Activated CD4-positive, alpha-beta T cell treated with anti-CD3 and anti-CD28 coated beads, Interleukin-2, amount 50 U/mL, for 16 hours (primary cell): ENCODE data around the gene SART1.

Experiments used
- DNase-seq: peaks from one replicate; pipeline ENCODE4 v3.0.0-alpha.2; 2020

SART1 gene

GRCh38 chr11:65961267-65962140 is at the start of gene SART1:
Gene SART1 (plus strand): TSS chr11:65961734. CDS start chr11:65961781, 47 bp downstream.
- peak; percentile 99 for DNase-seq

GRCh38 chr11:65912845-65913244 is 48.7 kb upstream of the SART1 start:
- no peak for DNase-seq

- DNase-seq: no peak
Measured at GRCh38 chr11:65915101-65915820, 46.3 kb upstream of the SART1 start.

GRCh38 chr11:65915821-65916251 is 45.7 kb upstream of the SART1 start:
- DNase-seq: no peak

- no peak for DNase-seq
Measured at GRCh38 chr11:65916391-65916790, 45.1 kb upstream of the SART1 start.

DNA sequence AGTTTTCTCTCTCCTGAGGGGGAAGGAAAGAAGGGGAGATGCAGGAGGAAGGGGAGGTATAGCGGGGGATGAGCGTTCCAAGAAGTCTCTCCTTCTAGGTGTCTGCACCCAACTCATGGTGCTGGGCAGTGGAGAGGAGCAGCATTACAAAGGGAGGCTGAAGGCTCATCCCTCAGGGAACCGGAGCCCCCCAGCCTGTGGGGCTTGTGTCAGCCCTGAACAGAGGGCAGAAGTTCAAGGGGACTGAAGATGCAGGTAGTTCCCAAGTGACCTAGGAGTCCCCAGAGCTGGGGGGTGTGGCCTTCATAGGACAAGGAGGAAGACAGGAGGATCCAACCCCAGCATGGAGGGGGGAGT is 44.5 kb upstream of the SART1 start:
- DNase-seq: no peak

- DNase-seq: no peak
Measured at GRCh38 chr11:65917434-65918210, 43.9 kb upstream of the SART1 start.

DNA sequence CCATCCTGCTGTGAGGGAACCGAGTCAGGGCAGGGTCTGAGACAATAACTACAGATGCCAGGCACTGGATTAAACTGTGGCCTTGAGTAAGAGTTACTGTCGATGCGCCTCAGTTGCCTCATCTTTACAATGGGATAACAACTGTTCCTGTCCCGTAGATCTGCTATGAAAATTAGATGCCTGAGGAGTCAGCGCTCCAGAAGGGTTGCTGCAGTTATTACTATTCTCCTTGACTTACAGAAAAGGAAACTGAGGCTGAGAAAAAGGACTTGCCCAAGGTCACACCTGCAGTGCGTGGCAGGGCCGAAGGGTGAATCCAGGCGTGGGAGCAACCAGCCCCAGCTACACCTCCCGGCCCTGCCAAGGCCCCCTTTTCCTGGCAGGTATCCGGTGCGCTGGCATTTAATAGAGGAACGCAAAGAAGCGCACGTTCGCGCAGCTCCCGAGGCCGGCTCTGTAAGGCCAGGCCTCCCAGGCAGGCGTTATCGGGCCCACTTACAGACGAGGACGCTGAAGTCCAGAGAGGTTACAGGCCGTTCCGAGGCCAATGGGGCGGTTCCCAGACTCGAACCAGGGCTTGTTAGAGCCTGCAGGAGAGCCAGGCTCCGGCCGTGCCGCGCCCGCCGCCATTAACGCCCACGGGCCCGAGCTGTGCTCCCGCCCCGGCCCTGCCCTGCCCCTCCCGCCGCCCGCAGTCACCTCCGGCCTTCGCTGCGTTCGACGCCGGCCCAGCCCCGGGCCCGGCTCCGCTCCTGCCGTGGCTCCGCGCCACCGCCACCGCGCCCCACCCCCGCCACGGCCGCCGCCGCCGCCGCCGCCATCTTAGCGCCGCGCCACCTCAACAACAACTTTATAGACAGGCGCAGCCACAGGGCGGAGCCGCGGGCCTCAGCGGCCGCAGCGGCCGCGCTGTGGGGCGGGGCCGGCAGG is 43.1 kb upstream of the SART1 start, which contains the start of gene C11orf68:
Gene C11orf68 (minus strand): TSS at position 852 of the 930 bp plus-strand sequence. CDS start 31 bp downstream, at position 821.
- no peak for DNase-seq

GRCh38 chr11:65919141-65919572 is 42.4 kb upstream of the SART1 start, which contains the start of gene DRAP1:
Gene DRAP1 (plus strand): TSS chr11:65919426. CDS start chr11:65919502, 76 bp downstream.
- peak; percentile 99 for DNase-seq

GRCh38 chr11:65919573-65920371 is 41.8 kb upstream of the SART1 start:
- peak; percentile 41 for DNase-seq

DNA sequence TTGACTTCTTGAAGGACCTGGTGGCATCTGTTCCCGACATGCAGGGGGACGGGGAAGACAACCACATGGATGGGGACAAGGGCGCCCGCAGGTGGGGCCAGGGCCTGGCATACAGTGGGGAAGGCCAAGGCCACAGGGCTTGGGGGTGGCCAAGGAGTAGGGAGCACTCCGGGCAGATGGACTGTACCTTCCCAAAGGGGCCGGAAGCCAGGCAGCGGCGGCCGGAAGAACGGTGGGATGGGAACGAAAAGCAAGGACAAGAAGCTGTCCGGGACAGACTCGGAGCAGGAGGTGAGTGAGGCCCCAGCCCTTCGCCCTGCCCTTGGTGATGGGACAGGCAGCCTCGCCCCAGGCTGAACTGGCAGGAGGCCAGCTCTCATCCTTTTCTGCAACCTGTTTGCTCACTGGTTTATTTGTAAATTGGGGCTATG is 41.1 kb upstream of the SART1 start:
- no peak for DNase-seq

GRCh38 chr11:65921033-65921555 is 40.4 kb upstream of the SART1 start:
- DNase-seq: no peak

GRCh38 chr11:65921876-65922275 is 39.7 kb upstream of the SART1 start:
- DNase-seq: no peak

GRCh38 chr11:65922565-65922964 is 39.0 kb upstream of the SART1 start:
- DNase-seq: no peak

GRCh38 chr11:65925397-65925796 is 36.1 kb upstream of the SART1 start:
- DNase-seq: no peak

DNA sequence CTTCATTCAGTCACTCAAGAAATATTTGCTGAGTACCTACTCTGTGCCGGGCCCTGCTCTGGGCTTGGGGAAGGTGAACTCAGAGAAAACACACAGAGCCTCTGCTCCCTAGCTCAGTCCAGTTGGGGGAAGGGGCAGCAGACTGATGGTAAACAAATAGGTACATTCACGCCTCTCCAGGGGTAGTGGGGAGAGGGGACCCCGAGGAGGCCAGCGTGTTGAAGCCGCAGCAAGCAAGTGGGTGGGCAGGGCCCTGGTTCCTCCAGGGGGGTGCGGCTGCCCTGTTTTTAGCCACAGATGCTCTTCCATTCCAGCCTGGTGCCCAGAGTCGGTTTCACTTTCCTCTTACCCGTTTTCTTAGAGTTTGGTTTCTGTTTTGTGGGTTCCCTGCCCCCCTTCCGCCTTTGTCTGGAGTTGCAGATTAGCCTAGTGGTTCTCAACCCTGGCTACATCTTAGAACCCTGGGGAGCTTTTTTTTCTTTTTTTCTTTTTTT is 33.6 kb upstream of the SART1 start:
- peak; percentile 86 for DNase-seq

- no peak for DNase-seq
Measured at GRCh38 chr11:65928667-65929066, 32.9 kb upstream of the SART1 start.

- no peak for DNase-seq
Measured at GRCh38 chr11:65931773-65932557, 29.6 kb upstream of the SART1 start.

DNA sequence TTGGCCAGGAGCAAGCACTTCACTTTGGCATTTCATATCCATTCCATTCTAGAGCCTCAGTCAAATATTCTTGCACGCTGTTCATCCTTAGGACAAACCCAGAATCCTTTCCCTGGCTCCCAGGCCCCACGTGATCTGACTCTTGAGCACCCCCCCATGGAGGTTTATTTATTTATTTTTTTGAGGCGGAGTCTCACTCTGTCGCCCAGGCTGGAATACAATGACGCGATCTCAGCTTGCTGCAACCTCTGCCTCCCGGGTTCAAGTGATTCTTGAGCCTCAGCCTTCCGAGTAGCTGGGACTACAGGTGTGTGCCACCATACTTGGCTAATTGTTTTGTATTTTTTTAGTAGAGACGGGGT is 29.0 kb upstream of the SART1 start:
- DNase-seq: peak; percentile 24

- DNase-seq: no peak
Measured at GRCh38 chr11:65934014-65934413, 27.5 kb upstream of the SART1 start.
